HG03066 (cell line): ENCODE measurements around the gene ZC3H10.
"Not testable (repeated sequence)": the region's sequence is repeated elsewhere in the genome, so short reads cannot be mapped to it uniquely, and the experiment has no call there.

ENCODE experiments used
- ATAC-seq: cut with Tn5 transposase; IDR thresholded peaks from one replicate; pipeline ENCODE4 v1.9.1; 2021; ENCODE audit warnings: low read depth; ENCODE audit not compliant: unreplicated experiment

The ZC3H10 gene

GRCh38 chr12:56152756-56153677, 35.0 kb downstream of the ZC3H10 start:
- ATAC-seq = no peak

GRCh38 chr12:56153678-56154065, 35.6 kb downstream of the ZC3H10 start:
- no peak for ATAC-seq

- ATAC-seq = no peak
Observed at GRCh38 chr12:56154246-56154771, 36.2 kb downstream of the ZC3H10 start.

GRCh38 chr12:56154818-56155217, 36.8 kb downstream of the ZC3H10 start:
- ATAC-seq = no peak

- no peak for ATAC-seq
Observed at GRCh38 chr12:56155256-56155845, 37.3 kb downstream of the ZC3H10 start.

GRCh38 chr12:56156464-56157200, 38.6 kb downstream of the ZC3H10 start:
- not testable (repeated sequence) for ATAC-seq

GRCh38 chr12:56157201-56158028, 39.3 kb downstream of the ZC3H10 start:
- ATAC-seq = peak; percentile 46

- peak; percentile 84 for ATAC-seq
Observed at GRCh38 chr12:56158029-56158925, 40.2 kb downstream of the ZC3H10 start, which contains the start of gene MYL6. MYL6 (plus strand) TSS chr12:56158359; CDS start chr12:56158402, 43 bp downstream.

GRCh38 chr12:56158926-56159461, 40.9 kb downstream of the ZC3H10 start:
- ATAC-seq = no peak

GRCh38 chr12:56159482-56160192, 41.6 kb downstream of the ZC3H10 start:
- ATAC-seq = no peak

- no peak for ATAC-seq
Observed at GRCh38 chr12:56160193-56160763, 42.2 kb downstream of the ZC3H10 start.

- ATAC-seq = no peak
Observed at GRCh38 chr12:56160894-56161689, 43.0 kb downstream of the ZC3H10 start.

GRCh38 chr12:56161690-56162351, 43.8 kb downstream of the ZC3H10 start:
- no peak for ATAC-seq

GRCh38 chr12:56162468-56163290, 44.6 kb downstream of the ZC3H10 start:
- no peak for ATAC-seq

GRCh38 chr12:56163533-56164344, 45.7 kb downstream of the ZC3H10 start:
- no peak for ATAC-seq
